Endothelial cell of umbilical vein (primary cell): ENCODE data around the gene FMNL2. TPM values are rescaled to one million over a fixed set of nuclear protein-coding genes. Genes with fewer than 3 reads are reported as not detected.

Experiments
- BruUV-seq: library from RNA; stranded (reverse); fragments of 400-500 nt; replicated peaks from 2 replicates; lab custom pipeline; 2021; lab: Mats Ljungman, UMichigan
- CTCF ChIA-PET: fragments of 300-600, 350-600 bp; sonication (Branson Sonifier 250); formaldehyde crosslinking; loops from one replicate; lab custom pipeline; 2021; ENCODE audit warnings: antibody characterized with exemption, inconsistent platforms; lab: Charles Lee
- POLR2A ChIA-PET: fragments of 300-600, 350-600 bp; sonication (Branson Sonifier 250); formaldehyde crosslinking; loops from one replicate; lab custom pipeline; 2021; ENCODE audit warnings: antibody characterized with exemption, inconsistent platforms; lab: Charles Lee
- DNase-seq: peaks from one replicate; pipeline ENCODE4 v3.0.0-alpha.2; 2011; ENCODE audit warnings: low read depth, low spot score
- FAIRE-seq: peaks from 2 replicates; lab custom pipeline; 2011; peaks lifted over from hg19 to GRCh38; lab: Jason Lieb, UNC
- H2AFZ ChIP-seq: 2 replicates; pipeline ENCODE4 v1.6.0; 2012; ENCODE audit warnings: low read depth, low read length, control low read depth, inconsistent platforms
- H3K27ac ChIP-seq: 2 replicates; pipeline ENCODE4 v1.5.1; 2011; ENCODE audit warnings: low read depth, mild to moderate bottlenecking, control low read depth, low read length, moderate library complexity; ENCODE audit not compliant: insufficient read depth
- H3K27me3 ChIP-seq, 2 experiments: 2 replicates each; pipeline versions ENCODE4 v1.6.0 to v1.6.1; 2011; ENCODE audit warnings: low read length in 2 of 2, mixed read lengths in 1 of 2; ENCODE audit not compliant: control insufficient read depth in 2 of 2, insufficient read depth in 2 of 2
- H3K36me3 ChIP-seq, 2 experiments: 2 replicates in 1 of 2; 3 replicates in 1 of 2; pipeline ENCODE4 v1.5.1; 2011; ENCODE audit warnings: low read length in 2 of 2, mild to moderate bottlenecking in 1 of 2, moderate library complexity in 1 of 2; ENCODE audit not compliant: control insufficient read depth in 2 of 2, insufficient read depth in 2 of 2; ENCODE audit errors: extremely low read depth in 1 of 2
- H3K4me1 ChIP-seq: 3 replicates; pipeline ENCODE4 v1.5.1; 2011; ENCODE audit warnings: mild to moderate bottlenecking, low read length; ENCODE audit not compliant: control insufficient read depth, insufficient read depth; ENCODE audit errors: extremely low read depth
- H3K4me2 ChIP-seq: 2 replicates; pipeline ENCODE4 v1.6.1; 2011; ENCODE audit warnings: low read length, control low read depth, mixed read lengths; ENCODE audit not compliant: insufficient read depth
- H3K4me3 ChIP-seq, 3 experiments: fragments of 200-600 bp in 1 of 3; sonication (generic), shearing (Covaris generic) in 1 of 3; replicated peaks in 1 of 3; 2 replicates each; pipeline ENCODE4 v1.5.1; 2011 to 2016; ENCODE audit warnings: control low read depth in 3 of 3, low read length in 3 of 3, mild to moderate bottlenecking in 2 of 3, inconsistent platforms in 1 of 3, low read depth in 1 of 3, moderate library complexity in 1 of 3; ENCODE audit not compliant: insufficient read depth in 1 of 3
- H3K79me2 ChIP-seq: 2 replicates; pipeline ENCODE4 v1.6.0; 2012; ENCODE audit warnings: low read length, inconsistent platforms; ENCODE audit not compliant: control insufficient read depth, insufficient read depth
- H3K9ac ChIP-seq: replicated peaks from 2 replicates; pipeline ENCODE3; 2011; ENCODE audit warnings: low read length, control low read depth; ENCODE audit not compliant: insufficient read depth; ENCODE audit errors: extremely low read depth
- H3K9me1 ChIP-seq: replicated peaks from 3 replicates; pipeline ENCODE4 v1.6.0; 2011; ENCODE audit warnings: mild to moderate bottlenecking, low read length; ENCODE audit not compliant: control insufficient read depth, insufficient read depth; ENCODE audit errors: extremely low read depth
- H3K9me3 ChIP-seq: replicated peaks from 2 replicates; pipeline ENCODE4 v1.5.1; 2012; ENCODE audit warnings: low read length, inconsistent platforms; ENCODE audit not compliant: control insufficient read depth, insufficient read depth
- H4K20me1 ChIP-seq: replicated peaks from 2 replicates; pipeline ENCODE3; 2011; ENCODE audit warnings: mild to moderate bottlenecking, low read length; ENCODE audit not compliant: control insufficient read depth, insufficient read depth; ENCODE audit errors: extremely low read depth
- EZH2 ChIP-seq: IDR thresholded peaks from 2 replicates; pipeline ENCODE4 v1.6.1; 2012; ENCODE audit warnings: borderline replicate concordance, low read depth, mild to moderate bottlenecking, moderate library complexity, low read length, inconsistent platforms; ENCODE audit not compliant: severe bottlenecking
- FOS ChIP-seq: IDR thresholded peaks from 2 replicates; pipeline ENCODE4 v1.6.1; 2011; ENCODE audit warnings: mild to moderate bottlenecking, low read length, moderate library complexity, borderline replicate concordance; ENCODE audit not compliant: insufficient read depth
- GATA2 ChIP-seq: IDR thresholded peaks from 2 replicates; pipeline ENCODE4 v1.7.0; 2011; ENCODE audit warnings: low read depth, mild to moderate bottlenecking, moderate library complexity, mixed read lengths, low read length; ENCODE audit not compliant: insufficient read length, insufficient read depth
- JUN ChIP-seq: IDR thresholded peaks from 2 replicates; pipeline ENCODE4 v1.6.1; 2011; ENCODE audit warnings: borderline replicate concordance, low read depth; ENCODE audit not compliant: insufficient read length, insufficient read depth
- MYC ChIP-seq: IDR thresholded peaks from one replicate; pipeline ENCODE4 v1.6.1; 2011; ENCODE audit warnings: mild to moderate bottlenecking, low read depth, low read length
- POLR2A ChIP-seq: IDR thresholded peaks from 2 replicates; pipeline ENCODE4 v1.6.1; 2012; ENCODE audit warnings: low read depth, mild to moderate bottlenecking, control low read depth, low read length
- dilution Hi-C: fragments of 300-500 bp; cut with MboI; formaldehyde crosslinking; loops from one replicate; pipeline ENCODE4 v1.15.0; 2019; ENCODE audit warnings: low sequenced_read_pairs; ENCODE audit not compliant: extremely low pct_ligation_motif_present
- intact Hi-C: fragments of 100-400 bp; cut with micrococcal nuclease; formaldehyde crosslinking; loops from one replicate; pipeline ENCODE4 v1.10.0; 2022
- polyA plus RNA-seq, 4 experiments: library from polyadenylated mRNA; depleted of rRNA in 3 of 4; stranded (reverse) in 3 of 4; unstranded in 1 of 4; fragments of >200 nt; gene quantifications; 2 replicates each; pipeline versions ENCODE4 v1.2.1 to v1.2.3, GENCODE V29; 2011 to 2012; ENCODE audit warnings: missing spikeins in 1 of 4
- total RNA-seq: library from RNA; stranded (reverse); gene quantifications from 2 replicates; pipeline ENCODE4 v1.2.3, GENCODE V29; 2021
- TF ChIP-seq, protein P1 (sequence below), 2 donors: IDR thresholded peaks; 1 replicate in 1 of 2; 2 replicates in 1 of 2; pipeline ENCODE4 v1.5.1; 2011; ENCODE audit warnings: low read length in 2 of 2, mild to moderate bottlenecking in 2 of 2, moderate library complexity in 2 of 2, control low read depth in 1 of 2, inconsistent platforms in 1 of 2, low read depth in 1 of 2; ENCODE audit not compliant: insufficient read depth in 1 of 2; ENCODE audit errors: extremely low read depth in 1 of 2
- TF ChIP-seq, protein P2 (sequence below): IDR thresholded peaks from 2 replicates; pipeline ENCODE4 v1.6.1; 2011; ENCODE audit not compliant: insufficient read depth, insufficient read length

FMNL2 gene
- total and polyA plus RNA-seq, 2 donors (not counting 3 experiments of a cell fraction or from before 2014, with no cell fraction given) = 8.3 to 28.0 TPM

DNA sequence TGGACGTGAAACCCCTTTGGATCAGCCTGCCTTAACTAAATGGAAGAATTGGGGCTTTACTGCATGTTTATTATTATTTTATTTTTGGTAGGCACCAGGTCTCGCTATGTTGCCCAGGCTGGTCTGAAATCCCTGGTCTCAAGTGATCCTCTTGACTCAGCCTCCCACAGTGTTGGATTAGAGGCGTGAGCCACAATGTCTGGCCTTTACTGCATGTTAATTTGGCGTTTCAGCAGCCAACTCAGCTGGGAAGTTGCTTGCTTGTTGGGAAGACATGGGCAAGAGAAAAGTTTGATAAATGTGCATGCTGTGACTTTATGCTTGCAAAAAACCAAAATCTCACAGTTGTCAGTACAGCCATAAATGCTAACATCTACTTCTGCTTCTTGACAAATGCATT, 105.1 kb downstream of the FMNL2 start:
- TF ChIP-seq, protein P1, sequence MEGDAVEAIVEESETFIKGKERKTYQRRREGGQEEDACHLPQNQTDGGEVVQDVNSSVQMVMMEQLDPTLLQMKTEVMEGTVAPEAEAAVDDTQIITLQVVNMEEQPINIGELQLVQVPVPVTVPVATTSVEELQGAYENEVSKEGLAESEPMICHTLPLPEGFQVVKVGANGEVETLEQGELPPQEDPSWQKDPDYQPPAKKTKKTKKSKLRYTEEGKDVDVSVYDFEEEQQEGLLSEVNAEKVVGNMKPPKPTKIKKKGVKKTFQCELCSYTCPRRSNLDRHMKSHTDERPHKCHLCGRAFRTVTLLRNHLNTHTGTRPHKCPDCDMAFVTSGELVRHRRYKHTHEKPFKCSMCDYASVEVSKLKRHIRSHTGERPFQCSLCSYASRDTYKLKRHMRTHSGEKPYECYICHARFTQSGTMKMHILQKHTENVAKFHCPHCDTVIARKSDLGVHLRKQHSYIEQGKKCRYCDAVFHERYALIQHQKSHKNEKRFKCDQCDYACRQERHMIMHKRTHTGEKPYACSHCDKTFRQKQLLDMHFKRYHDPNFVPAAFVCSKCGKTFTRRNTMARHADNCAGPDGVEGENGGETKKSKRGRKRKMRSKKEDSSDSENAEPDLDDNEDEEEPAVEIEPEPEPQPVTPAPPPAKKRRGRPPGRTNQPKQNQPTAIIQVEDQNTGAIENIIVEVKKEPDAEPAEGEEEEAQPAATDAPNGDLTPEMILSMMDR (IDR thresholded peaks at IDR 0.05; ENCODE audit: extremely low read depth in 1 of 2, insufficient read depth in 1 of 2, low read depth in 1 of 2, low read length in 2 of 2) = no peak
- TF ChIP-seq GATA2 = no peak
- TF ChIP-seq POLR2A = no peak
- no peak for TF ChIP-seq EZH2
- no peak for TF ChIP-seq JUN
- TF ChIP-seq FOS = no peak
- TF ChIP-seq, protein P2, sequence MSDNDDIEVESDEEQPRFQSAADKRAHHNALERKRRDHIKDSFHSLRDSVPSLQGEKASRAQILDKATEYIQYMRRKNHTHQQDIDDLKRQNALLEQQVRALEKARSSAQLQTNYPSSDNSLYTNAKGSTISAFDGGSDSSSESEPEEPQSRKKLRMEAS = no peak
- no peak for TF ChIP-seq MYC
- Histone ChIP-seq H2AFZ (no peak overlapping the region), H3K4me1 (no peaks in the 10 kb centered on the region), H4K20me1 (peaks cover 2% of the 10 kb centered on the region), H3K79me2 (peaks cover 14% of the 10 kb centered on the region), H3K9ac (no peak overlapping the region), H3K9me1 (no peaks in the 10 kb centered on the region), H3K36me3 (no peaks in the 10 kb centered on the region), H3K27ac (no peak overlapping the region), H3K27me3 (no peaks in the 10 kb centered on the region), H3K9me3 (no peaks in the 10 kb centered on the region), H3K4me3 (no peak overlapping the region), H3K4me2 (no peak overlapping the region)
- POLR2A ChIA-PET = no interaction called here
- CTCF ChIA-PET = no interaction called here
- DNase-seq (no peak), FAIRE-seq (no peak)
- dilution Hi-C loops = no loop called here
- no TSS peak for BruUV-seq
- intact Hi-C loops = no loop called here
